Measurements from ENCODE around the gene LGALS14.
"Not testable (repeated sequence)": the region's sequence is repeated elsewhere in the genome, so short reads cannot be mapped to it uniquely, and the experiment has no call there.

The LGALS14 gene

GRCh38 chr19:39696387-39696786 is 7.9 kb upstream of the LGALS14 start:
- DNase-seq, result no peak

- DNase-seq, result no peak
Measured at GRCh38 chr19:39698535-39698934, 5.7 kb upstream of the LGALS14 start.

- no peak for DNase-seq
Measured at GRCh38 chr19:39701291-39701690, 3.0 kb upstream of the LGALS14 start.

- no peak for DNase-seq
Measured at GRCh38 chr19:39705578-39706188, 1.4 kb downstream of the LGALS14 start.

GRCh38 chr19:39708594-39708993 is 4.3 kb downstream of the LGALS14 start:
- no peak for DNase-seq

- DNase-seq, result no peak
Measured at GRCh38 chr19:39709026-39709872, 5.0 kb downstream of the LGALS14 start.

GRCh38 chr19:39710333-39710890 is 6.1 kb downstream of the LGALS14 start:
- no peak for DNase-seq

GRCh38 chr19:39720144-39720543 is 15.9 kb downstream of the LGALS14 start:
- DNase-seq, result not testable (repeated sequence)

- no peak for DNase-seq
Measured at GRCh38 chr19:39725995-39726394, 21.7 kb downstream of the LGALS14 start.

- no peak for DNase-seq
Measured at GRCh38 chr19:39727070-39727800, 23.0 kb downstream of the LGALS14 start.

GRCh38 chr19:39728040-39728439 is 23.8 kb downstream of the LGALS14 start:
- DNase-seq, result no peak

GRCh38 chr19:39729594-39729993 is 25.3 kb downstream of the LGALS14 start:
- no peak for DNase-seq

GRCh38 chr19:39731685-39732084 is 27.4 kb downstream of the LGALS14 start:
- DNase-seq, result no peak

GRCh38 chr19:39733841-39734240 is 29.6 kb downstream of the LGALS14 start:
- no peak for DNase-seq

- no peak for DNase-seq
Measured at GRCh38 chr19:39735688-39736087, 31.4 kb downstream of the LGALS14 start.

- DNase-seq, result no peak
Measured at GRCh38 chr19:39736088-39736487, 31.8 kb downstream of the LGALS14 start.

GRCh38 chr19:39737351-39737750 is 33.1 kb downstream of the LGALS14 start:
- DNase-seq, result no peak

- no peak for DNase-seq
Measured at GRCh38 chr19:39737891-39738290, 33.6 kb downstream of the LGALS14 start, which contains the start of gene CLC. Gene CLC, minus strand, starts transcription at chr19:39738029. Its CDS starts 77 bp downstream, at chr19:39737952.

GRCh38 chr19:39738814-39739213 is 34.5 kb downstream of the LGALS14 start:
- DNase-seq, result no peak

- DNase-seq, result no peak
Measured at GRCh38 chr19:39740395-39740794, 36.1 kb downstream of the LGALS14 start.

GRCh38 chr19:39745643-39746042 is 41.4 kb downstream of the LGALS14 start:
- DNase-seq, result no peak

GRCh38 chr19:39746836-39747529 is 42.7 kb downstream of the LGALS14 start:
- DNase-seq, result no peak

GRCh38 chr19:39749981-39750380 is 45.7 kb downstream of the LGALS14 start:
- no peak for DNase-seq
